Heart left ventricle (tissue), 13 donors: ENCODE measurements around the gene TNS4.

Experiments
- POLR2A ChIP-seq, 2 donors: fragments of 450-650 bp; IDR thresholded peaks; one replicate each; pipeline ENCODE4 v1.6.1; 2017; ENCODE audit warnings: antibody characterized with exemption in 2 of 2, mild to moderate bottlenecking in 2 of 2, moderate library complexity in 2 of 2
- TF ChIP-seq, protein P1 (sequence below), 12 donors: fragments of 200-600 bp; sonication (generic) in 4 of 12; IDR thresholded peaks; one replicate each; pipeline versions ENCODE4 v1.5.0 to v1.8.0; 2018 to 2022; ENCODE audit warnings: antibody characterized with exemption in 12 of 12, mild to moderate bottlenecking in 5 of 12
- donor health status: ischemic (EF 13 %, LVEDD 7.1; RV severe dilation, severe dysfunction).
- donor health status: DM: no; HTN: yes; CAD: no.
- donor health status: DM: no; HTN: no; CAD: no.
- donor health status: ischemic (EF 25% LVEDD 6.9; RV normal size, moderate dysfunction).
- donor health status: ischemic (EF 25% LVEDD 5.7; RV mildly dilated, moderate dysfunction).
- donor health status: ischemic (EF 35%, LVEDD 5.7; RV mildly dilated, moderate dysfunction).
- donor health status: nonischemic (EF 11% LVEDD 7.7; RV severe dilation, severe dysfunction).
- donor health status: DM: yes; HTN: yes; CAD: no.
- donor health status: PGD.
- donor health status: ischemic (EF 29% LVEDD 5.4; RV normal size, mild dysfunction).
- donor health status: nonischemic (EF 23%, LVEDD 6.1; RV moderate dilation, normal function).

DNA sequence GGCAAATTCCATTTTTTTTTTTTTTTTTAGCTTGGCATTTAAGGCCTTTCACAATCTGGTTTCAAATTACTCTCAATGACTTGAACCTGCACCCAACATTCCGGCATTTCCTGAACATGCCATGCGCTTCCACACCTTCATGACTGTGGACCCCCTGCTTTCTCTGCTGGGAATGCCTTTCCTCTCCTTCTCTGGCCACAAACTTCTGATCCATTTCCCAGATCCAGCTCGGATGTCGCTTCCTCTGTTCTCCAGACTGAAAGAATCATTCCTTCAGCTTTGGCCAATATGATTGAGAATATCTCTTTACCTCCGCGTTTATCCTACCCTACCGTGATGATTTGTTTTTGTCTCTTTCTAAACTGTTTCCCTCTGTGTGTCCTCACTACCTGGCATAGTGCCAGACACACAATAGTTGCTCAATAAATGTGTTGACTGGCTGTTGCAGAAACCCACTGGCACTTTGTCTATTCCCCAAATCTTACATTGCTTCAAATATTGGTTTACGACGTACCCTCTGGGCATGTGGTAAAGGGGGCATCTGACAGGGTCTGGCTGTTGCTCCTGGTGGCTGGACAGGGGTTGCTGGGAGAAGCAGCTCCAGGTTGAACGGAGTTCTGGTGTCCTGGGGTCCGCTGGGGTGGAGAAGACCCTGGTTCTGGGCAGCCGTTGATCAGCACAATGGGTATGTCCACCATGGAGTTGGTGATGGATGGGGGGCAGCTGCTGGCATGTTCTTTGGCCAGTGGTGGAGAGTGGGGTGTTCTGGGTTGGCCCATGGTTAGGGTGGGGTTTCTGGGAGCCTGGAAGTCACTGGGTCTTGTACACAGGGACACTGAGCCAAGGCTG lies 14.7 kb downstream of the TNS4 start:
- TF ChIP-seq, protein P1, sequence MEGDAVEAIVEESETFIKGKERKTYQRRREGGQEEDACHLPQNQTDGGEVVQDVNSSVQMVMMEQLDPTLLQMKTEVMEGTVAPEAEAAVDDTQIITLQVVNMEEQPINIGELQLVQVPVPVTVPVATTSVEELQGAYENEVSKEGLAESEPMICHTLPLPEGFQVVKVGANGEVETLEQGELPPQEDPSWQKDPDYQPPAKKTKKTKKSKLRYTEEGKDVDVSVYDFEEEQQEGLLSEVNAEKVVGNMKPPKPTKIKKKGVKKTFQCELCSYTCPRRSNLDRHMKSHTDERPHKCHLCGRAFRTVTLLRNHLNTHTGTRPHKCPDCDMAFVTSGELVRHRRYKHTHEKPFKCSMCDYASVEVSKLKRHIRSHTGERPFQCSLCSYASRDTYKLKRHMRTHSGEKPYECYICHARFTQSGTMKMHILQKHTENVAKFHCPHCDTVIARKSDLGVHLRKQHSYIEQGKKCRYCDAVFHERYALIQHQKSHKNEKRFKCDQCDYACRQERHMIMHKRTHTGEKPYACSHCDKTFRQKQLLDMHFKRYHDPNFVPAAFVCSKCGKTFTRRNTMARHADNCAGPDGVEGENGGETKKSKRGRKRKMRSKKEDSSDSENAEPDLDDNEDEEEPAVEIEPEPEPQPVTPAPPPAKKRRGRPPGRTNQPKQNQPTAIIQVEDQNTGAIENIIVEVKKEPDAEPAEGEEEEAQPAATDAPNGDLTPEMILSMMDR (IDR thresholded peaks at IDR 0.05) = no peak
- no peak for TF ChIP-seq POLR2A (IDR thresholded peaks at IDR 0.05)
